GM12801 (cell line): ENCODE results near the gene CPEB1.

Experiments
- TF ChIP-seq, protein P1 (sequence below): IDR thresholded peaks from one replicate; pipeline ENCODE4 v1.5.1; 2011; ENCODE audit warnings: control low read depth; ENCODE audit not compliant: insufficient read length; ENCODE audit errors: extremely low read depth

CPEB1 gene

DNA sequence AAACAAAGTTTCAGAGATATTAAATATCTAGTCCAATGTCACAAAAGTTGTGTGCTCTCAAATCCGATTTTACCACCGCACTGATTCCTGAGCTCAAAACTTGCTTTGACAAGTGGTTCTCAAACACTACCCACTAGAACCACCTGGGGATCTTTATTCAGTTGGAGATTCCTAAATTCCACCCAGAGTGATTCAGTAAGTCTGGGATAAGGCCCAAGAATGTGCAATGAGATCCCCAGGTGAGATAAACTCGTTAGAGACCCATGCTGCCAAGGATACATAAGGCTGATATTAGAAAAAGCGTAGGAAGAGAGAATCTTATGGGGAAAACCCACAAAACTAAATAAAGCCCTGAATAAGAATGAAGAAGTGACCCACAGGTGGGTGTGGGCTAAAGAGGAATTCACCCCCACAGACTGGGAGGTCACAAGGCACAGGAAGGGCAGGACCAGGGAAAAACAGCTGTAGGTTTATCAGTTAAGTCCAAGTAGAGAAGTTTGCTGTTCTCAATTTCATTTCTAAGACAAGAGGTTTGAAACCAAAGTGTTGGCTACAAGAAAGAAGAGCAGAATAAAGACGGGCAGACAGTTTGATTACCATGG lies 95.4 kb downstream of the CPEB1 start:
- TF ChIP-seq, protein P1, sequence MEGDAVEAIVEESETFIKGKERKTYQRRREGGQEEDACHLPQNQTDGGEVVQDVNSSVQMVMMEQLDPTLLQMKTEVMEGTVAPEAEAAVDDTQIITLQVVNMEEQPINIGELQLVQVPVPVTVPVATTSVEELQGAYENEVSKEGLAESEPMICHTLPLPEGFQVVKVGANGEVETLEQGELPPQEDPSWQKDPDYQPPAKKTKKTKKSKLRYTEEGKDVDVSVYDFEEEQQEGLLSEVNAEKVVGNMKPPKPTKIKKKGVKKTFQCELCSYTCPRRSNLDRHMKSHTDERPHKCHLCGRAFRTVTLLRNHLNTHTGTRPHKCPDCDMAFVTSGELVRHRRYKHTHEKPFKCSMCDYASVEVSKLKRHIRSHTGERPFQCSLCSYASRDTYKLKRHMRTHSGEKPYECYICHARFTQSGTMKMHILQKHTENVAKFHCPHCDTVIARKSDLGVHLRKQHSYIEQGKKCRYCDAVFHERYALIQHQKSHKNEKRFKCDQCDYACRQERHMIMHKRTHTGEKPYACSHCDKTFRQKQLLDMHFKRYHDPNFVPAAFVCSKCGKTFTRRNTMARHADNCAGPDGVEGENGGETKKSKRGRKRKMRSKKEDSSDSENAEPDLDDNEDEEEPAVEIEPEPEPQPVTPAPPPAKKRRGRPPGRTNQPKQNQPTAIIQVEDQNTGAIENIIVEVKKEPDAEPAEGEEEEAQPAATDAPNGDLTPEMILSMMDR, result no peak

- TF ChIP-seq, protein P1, result no peak
Measured at GRCh38 chr15:82549199-82549665, 97.9 kb downstream of the CPEB1 start.

GRCh38 chr15:82548700-82549099 lies 98.5 kb downstream of the CPEB1 start:
- TF ChIP-seq, protein P1, result no peak

DNA sequence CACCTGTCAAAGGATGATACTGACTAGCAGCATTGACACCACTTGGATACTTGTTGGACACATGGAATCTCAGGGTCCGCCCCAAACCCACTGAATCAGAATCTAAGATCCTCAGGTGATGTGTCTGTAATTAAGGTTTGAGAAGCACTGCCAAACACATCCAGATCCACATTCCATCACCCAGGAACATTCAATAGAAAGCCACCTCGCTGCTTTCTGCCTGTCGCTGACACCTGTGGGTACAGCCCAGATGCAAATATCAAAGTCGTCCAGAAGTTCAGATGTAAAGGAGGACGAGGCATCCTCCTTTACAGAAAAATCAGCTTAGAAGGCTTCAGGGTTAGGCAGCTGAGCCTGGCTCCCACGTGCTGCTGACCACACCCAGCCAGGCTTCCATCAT lies 101.7 kb downstream of the CPEB1 start:
- TF ChIP-seq, protein P1, result no peak

GRCh38 chr15:82545002-82545401 lies 102.2 kb downstream of the CPEB1 start:
- TF ChIP-seq, protein P1, result no peak

GRCh38 chr15:82544431-82544830 lies 102.7 kb downstream of the CPEB1 start:
- TF ChIP-seq, protein P1, result no peak

GRCh38 chr15:82543160-82543559 lies 104.0 kb downstream of the CPEB1 start:
- TF ChIP-seq, protein P1, result no peak
